Esophagus muscularis mucosa (tissue), 4 donors: ENCODE data around the gene RNF144A.

Experiments used
- EP300 ChIP-seq: sonication (generic); formaldehyde crosslinking; IDR thresholded peaks from one replicate; pipeline ENCODE4 v1.6.1; 2017; ENCODE audit warnings: antibody characterized with exemption
- POLR2A ChIP-seq: fragments of 450-650 bp; IDR thresholded peaks from one replicate; pipeline ENCODE4 v1.6.1; 2017; ENCODE audit warnings: antibody characterized with exemption, moderate library complexity, mild to moderate bottlenecking, low read depth
- TF ChIP-seq, protein P1 (sequence below), 3 experiments: fragments of 200-600 bp in 2 of 3; fragments of 450-650 bp in 1 of 3; sonication (generic) in 2 of 3; IDR thresholded peaks; one replicate each; pipeline ENCODE4 v1.5.1; 2017 to 2019; ENCODE audit warnings: antibody characterized with exemption in 3 of 3, mild to moderate bottlenecking in 2 of 3, moderate library complexity in 1 of 3

- TF ChIP-seq, protein P1, sequence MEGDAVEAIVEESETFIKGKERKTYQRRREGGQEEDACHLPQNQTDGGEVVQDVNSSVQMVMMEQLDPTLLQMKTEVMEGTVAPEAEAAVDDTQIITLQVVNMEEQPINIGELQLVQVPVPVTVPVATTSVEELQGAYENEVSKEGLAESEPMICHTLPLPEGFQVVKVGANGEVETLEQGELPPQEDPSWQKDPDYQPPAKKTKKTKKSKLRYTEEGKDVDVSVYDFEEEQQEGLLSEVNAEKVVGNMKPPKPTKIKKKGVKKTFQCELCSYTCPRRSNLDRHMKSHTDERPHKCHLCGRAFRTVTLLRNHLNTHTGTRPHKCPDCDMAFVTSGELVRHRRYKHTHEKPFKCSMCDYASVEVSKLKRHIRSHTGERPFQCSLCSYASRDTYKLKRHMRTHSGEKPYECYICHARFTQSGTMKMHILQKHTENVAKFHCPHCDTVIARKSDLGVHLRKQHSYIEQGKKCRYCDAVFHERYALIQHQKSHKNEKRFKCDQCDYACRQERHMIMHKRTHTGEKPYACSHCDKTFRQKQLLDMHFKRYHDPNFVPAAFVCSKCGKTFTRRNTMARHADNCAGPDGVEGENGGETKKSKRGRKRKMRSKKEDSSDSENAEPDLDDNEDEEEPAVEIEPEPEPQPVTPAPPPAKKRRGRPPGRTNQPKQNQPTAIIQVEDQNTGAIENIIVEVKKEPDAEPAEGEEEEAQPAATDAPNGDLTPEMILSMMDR (IDR thresholded peaks at IDR 0.05), result no peak
- TF ChIP-seq POLR2A (no peak), EP300 (no peak)
These were observed 34.9 kb downstream of the RNF144A start for GRCh38 chr2:6952101-6952500.
